Fibroblast of peridontal ligament (primary cell): Measurements from ENCODE around the gene MTCL1.
"Not testable (repeated sequence)": the region's sequence is repeated elsewhere in the genome, so short reads cannot be mapped to it uniquely, and the experiment has no call there.

Source experiments
- DNase-seq: peaks from one replicate; pipeline ENCODE4 v3.0.0-alpha.2; 2010; ENCODE audit errors: extremely low read depth

MTCL1 gene

DNA sequence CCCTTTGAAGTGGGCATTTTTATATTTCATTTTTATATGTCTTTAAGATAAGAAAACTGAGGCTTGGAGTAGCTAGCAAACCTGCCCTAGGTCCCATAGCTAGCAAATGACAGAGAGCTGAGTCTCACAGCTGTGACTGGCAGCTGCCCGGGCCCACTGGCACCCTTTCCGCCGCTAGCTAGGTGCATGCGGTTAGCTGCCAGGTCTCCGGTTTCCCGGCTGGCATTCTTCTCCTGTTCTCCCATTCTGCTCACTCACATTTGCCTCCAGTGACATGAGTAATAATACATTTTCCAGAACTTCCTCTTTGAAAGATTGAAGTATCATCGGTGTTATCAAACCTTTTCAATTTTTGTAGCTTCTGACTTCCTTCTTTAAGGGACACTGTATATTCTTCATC lies 38.7 kb downstream of the MTCL1 start:
- no peak for DNase-seq

DNA sequence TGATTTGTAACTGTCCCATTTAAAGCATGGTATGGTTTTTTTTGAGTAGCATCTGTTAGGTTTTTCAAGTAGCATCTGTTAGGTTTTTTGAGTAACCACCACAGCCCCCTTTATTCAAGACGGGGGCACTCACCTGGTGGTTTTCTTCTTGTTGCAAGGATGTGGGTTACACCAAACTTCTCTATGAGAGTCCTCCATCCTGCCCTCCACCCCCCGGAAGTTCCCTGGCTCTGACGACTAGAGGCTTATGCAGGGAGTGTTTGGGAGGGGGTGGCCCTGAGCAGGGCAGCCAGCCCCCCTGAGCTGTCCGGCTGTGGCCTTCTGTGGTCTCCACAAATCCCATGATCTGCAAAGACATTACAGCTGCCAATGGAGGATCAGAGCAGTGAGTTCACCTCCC lies 39.3 kb downstream of the MTCL1 start:
- no peak for DNase-seq

DNA sequence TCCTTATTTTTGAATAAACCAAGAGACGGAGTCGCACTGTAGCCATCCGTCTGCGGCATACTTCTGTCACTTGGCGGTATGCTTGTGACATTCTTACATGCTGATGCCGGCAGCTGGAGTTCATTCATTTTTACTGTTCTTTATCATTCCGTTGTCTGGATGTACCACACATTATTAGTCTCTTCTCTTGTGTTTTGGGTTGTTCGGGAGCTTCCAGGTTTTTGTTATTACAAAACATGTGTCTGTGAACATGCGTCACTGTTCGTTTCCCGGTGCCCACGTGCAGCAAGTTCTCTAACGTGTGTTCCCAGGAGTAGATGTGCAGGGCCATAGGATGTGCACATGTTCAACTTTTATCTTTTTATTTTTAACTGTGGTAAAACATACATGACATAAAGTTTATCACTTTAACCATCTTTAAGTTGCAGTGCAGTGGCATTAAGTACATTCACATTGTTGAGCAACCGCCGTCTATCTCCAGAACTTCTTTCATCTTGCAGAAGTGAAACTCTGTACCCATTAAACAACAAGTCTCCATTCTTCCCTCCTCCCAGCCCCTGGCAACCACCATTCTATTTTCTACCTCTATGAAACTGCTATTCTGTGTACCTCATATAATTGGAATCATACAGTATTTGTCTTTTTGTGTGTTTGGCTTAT lies 40.1 kb downstream of the MTCL1 start:
- DNase-seq, result no peak

DNA sequence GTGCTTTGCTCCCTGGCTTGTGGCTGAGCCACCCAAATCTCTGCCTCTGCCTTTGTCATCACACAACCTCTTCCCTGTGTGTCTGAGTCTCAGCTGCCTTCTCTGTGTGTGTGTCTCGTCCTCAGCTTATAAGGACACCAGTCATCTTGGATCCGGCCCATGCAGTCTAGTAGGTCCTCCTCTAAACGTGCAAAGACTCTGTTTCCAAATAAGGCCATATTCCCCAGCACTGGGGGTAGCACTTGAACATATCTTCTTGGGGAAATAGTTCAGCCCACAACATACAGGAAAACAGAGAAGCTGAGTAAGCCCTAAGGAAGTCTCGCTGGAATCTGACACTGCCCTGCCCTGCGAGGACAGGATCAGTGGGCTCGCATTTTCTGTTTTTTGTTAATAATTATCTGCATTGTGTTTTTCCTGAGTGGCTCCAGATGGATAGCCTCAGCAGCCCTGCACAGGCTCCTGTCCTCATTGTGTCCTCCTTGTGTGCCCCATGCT lies 42.1 kb downstream of the MTCL1 start:
- DNase-seq, result peak; percentile 80

DNA sequence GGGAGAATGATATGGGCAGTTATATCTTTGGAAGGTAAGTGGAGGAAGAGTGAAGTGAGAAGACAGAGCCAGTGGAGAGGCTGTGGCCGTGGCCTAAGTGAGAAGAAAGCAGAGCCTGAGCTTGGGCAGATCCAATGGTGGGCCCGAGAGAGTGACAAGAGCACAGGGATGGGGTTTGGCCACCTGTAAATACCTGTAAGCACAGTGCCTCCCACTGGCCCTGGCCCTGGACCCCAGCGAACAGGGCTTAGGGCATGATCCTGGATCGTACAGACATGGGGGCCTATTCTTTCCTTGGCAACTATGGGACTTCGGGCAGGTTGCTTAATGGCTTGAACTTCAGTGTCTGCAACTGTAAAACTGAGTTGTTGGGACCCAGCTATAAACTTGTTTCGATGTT lies 44.1 kb downstream of the MTCL1 start:
- DNase-seq, result no peak

DNA sequence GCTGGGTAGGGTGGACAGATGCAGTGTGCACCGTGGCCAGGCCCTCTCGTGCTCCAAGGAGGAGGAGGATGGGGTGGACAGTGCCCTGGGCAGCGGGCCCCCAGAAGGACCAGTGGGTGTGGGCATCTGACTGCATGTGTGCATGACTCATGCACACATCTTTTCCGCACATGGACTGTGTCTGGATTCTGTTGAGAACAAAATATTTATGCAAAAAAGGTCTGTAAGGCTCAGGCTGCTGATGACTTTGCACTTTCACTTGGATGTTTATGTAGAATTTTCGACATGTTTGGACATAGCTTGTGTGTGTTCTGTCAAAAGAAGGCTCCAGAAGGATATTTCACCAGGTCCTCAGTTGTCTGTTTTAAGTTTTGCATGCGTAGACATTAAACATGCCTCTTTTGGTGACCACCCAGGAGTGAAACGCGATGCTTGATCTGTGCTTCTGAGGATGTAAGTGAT lies 45.6 kb downstream of the MTCL1 start:
- DNase-seq, result peak; percentile 89

DNA sequence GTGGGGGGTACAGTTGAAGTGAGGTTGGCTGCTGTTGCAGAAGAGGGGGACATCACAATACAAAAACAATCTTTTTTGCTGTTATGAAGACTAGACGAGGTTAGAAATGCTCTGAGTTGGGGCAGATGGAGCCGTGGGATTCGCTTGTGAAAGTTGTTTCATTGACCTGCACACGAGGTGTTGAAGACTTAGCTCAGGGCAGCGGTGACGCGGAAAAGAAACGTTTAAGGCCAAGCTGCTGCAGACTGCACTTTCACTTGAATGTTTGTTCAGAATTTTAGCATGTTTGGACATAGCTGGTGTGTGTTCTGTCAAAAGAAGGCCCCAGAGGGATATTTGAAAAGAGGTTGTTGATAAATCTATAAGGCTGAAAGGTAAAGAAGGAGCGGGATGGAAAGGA lies 46.3 kb downstream of the MTCL1 start:
- DNase-seq, result no peak

DNA sequence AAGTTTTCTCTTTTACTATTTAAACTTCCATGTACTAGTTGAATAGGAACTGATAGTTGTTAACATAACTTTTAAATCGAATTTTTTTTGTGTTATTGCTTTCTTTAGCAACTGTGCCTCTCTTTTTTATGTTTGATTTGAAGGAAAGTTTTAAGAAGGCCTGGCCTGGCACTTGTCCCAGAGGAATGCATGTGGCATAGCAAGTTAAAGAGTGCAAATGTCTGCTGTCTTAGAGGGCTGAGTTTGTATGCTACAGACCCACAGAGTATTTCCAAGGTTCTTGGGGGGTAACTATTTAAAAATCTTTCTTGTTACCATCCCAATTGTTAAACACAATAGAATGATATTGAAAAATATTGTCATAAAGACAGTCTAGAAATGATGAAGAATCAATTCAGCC lies 47.0 kb downstream of the MTCL1 start:
- peak; percentile 67 for DNase-seq

DNA sequence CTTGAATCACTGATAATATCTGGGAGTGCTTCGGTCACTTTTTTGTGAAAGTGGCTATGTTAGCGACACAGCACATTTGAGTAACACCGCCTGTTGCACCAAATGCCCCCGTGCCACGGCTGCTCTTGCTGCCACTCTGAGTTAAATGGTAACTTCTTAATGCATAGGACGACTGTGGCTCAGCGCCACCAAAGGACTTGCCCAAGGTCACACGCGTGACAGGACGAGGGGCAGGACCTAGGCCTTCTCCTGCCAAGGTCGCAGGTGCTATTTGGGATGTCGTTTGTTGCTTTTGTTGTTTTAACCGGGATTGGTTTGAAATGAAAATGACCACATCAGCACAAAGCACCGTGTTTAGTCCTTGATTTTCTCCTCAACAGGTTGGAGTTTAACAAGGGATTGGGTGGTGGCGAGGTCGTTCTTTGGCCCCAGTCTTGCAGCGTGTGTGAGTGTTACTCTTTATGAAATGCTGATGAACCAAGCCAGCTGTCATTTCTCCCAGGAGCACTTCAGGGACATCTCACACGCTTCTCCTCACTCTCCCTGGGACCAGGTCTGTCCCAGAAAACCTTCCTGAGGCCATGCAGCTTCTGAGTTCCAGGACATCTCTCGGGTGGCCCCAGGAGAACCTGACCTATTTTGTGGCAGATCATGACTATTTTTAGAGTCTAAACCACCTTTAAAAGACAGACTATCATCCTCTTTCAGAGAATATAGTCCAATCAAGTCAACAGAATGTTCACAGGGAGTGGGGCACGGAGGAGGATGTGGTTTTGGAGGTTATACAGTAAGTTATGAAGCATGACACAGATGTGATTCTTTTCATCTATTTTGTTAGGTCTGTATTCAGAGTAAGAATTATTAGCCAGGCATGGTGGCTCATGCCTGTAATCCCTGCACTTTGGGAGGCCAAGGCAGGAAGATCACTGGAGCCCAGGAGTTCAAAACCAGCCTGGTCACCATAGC lies 49.9 kb downstream of the MTCL1 start:
- peak; percentile 18 for DNase-seq

DNA sequence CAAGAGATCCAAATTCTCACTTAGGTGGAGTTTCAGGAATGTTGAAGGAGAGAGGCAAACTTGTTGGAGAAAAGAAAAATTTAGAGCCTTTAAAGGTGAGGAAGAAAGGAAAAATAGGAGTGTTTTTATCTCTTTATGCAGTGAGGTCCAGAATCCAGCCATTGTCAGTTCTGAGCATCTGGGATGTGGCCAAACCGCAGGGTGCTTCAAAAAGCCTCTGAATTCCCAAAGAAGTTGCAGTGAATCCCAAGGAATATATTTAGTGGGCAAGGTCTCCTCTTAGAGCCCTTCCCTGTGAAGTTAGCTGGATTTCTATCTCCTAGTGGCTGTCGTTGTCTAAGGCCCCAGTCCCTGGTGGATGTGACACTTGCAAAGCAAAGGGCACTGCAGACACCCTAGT lies 51.2 kb downstream of the MTCL1 start:
- no peak for DNase-seq

DNA sequence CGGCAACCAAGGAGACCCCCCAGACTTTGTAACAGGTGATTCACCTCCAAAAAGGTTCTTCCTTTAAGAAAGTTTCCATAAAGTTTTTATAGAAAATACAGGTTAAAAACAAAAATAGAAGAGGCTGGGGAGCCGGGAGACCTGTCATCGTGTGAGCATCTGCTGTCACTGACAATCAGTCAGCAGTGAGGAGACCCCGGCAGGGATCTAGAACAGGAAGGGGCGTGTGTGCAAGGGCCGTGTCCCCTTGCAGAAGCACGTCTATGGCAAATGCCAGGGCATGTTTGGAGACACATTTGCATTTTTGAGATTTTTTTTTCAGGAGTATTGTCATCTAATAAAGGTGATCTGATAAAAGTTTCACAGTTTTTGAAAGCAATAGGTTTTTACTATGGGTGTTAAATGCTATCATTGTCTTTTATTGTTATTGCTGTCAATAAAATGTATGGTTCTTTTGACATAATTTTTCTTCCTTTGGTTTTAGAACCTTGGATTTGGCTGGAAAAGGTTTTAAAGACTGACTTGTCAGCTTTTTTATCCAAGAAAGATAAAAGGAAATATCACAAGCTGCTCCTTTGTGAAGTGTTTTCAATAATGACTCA lies 52.1 kb downstream of the MTCL1 start:
- no peak for DNase-seq

DNA sequence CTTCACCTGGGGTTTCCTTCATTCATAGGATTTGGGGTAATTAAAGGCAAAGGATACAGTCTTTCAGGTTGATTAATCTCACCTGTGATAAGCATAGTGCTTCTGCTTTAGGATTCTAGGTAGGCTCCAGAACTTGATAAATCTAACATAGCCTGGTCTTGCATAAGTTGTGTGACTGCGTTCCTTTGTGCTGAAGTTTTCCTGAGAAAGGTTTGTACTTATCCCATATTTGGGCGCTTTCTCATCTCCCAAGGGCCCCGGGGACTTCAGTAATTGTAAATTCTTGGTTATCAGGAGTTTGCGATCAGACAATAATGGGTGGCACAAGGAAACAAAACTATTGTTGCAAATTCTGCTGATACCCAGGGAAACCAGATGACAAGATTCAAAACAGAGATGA lies 53.1 kb downstream of the MTCL1 start:
- DNase-seq, result no peak

DNA sequence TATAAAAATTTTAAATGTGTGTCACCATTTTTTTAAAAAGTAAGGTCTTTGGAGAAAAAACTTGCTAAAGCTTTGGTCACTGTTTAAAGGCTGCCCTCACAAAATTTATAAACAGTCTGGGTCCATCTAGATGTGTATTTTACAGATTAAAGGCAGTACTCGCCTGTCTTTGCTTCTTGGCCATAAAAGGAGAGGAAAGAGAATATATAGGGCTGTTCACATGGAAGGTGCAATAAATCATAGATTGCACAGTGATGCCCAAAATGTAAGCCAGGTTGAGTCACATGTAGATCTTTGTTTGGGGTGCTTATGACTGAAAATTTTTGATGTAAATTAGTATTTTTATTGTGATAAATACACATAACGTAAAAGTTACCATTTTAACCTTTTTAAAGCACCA lies 55.6 kb downstream of the MTCL1 start:
- no peak for DNase-seq

DNA sequence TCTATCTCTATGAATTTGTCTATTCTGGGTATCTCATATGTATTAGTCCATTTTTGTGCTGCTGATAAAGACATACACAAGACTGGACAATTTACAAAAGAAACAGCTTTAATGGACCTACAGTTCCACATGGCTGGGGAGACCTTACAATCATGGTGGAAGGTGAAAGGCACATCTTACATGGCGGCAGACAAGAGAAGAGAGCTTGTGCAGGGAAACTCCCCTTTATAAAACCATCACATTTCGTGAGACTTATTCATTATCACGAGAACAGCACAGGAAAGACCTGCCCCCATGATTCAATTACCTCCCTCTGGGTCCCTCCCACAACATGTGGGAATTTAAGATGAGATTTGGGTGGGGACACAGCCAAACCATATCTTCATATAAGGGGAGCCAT lies 56.2 kb downstream of the MTCL1 start:
- not testable (repeated sequence) for DNase-seq

DNA sequence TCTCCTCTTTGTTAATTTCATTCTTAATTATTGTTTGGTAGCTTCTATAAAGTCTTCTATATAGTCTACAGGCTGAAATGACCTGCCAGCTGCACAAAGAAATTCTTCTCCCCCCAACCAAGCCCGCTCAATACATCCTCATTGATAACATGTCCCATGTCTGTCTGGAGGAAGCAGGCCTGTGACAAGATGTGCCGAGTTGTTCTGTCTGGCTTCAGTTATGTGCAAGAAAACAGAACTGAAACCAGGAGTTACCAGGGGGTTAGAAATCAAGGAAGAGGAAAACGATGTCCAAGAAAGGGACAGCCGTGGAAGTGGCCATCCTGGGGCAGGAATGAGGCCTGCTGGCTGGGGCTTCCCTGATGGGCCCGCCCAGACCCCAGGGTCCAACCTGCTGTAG lies 57.6 kb downstream of the MTCL1 start:
- DNase-seq, result no peak

DNA sequence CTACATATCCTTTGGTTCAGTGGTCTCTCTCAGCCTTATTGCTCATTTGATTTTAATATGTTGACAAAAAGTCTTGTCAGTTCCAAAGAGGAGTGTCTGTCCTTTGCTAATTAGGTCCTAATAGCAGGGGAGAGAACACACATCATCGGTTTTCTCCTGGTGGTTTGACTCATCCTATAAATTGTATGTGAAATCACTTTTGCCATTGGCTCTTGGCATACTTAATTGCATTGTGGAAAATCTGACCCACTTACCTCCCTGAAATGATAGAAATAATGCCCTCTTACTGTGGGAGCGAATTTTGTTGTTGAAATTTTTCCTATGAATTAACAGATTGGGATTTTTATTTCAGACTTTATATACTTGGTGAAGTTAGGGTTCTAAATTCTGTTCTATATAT lies 58.3 kb downstream of the MTCL1 start:
- no peak for DNase-seq

DNA sequence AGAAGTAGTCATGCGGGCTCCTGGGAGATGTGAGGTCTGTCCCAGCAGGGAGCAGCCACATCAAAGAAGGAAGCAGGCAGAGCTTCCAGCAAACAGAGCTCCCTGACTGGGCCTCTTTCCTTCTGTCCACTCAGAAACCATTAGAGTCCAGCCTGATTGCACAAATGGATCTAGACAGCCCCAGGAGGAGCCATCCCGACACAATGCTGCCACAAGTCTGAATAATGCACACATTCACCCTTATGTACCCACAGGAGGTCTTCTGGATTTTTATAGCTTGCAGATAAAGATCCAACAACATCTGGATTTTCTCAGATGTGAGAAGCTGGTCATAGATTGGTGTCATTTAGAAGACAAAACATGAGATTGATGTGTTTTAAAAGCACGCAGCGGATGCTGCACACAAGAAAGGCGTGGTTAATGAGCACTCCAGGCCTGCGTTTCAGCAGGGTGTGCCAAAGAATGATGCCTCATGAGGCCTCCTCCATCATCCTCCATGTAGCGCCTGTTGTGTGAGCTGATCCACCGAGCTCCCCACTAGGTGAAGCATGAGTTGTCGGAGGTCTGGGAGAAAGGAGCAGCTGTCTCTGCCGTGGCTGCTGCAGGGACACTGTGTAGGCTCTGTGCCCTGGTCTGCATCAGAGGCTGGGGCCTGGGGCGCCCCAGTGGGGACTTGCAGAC lies 60.6 kb downstream of the MTCL1 start:
- DNase-seq, result no peak

DNA sequence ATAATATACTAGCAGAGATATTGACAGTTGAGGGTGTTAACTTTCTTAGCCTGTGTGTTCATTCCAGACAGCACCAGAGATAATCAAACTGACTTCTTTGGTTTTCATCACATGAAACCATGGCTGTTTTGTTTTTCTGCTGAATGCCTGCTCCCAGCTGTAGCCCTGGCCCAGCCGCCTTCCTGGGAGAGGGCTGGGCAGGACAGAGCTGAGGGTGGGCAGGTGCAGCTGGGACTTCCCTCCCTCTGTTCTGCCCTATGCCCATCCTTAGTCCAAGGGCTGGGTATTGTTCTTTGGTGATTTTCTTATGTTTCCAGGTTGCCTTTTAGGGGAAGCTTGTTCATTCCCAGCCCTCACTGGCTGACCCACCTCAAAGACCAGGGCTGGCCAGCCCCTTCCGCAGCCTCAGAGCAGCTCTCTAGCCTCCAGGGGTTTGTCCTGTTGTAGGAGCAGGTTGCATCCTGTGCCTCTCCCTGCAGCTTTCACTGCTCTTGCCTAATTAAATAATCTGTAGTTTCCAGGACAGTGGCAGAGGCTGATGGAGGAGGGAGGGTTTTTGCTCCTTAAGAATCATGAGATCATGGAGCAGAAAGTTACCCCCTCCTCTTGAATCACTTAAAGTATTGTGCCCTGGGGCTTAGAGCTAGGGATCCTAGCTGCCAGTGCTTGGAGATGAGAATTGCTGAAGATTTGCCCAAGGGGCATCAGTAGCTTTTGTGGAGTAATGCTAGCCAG lies 61.4 kb downstream of the MTCL1 start:
- DNase-seq, result no peak

DNA sequence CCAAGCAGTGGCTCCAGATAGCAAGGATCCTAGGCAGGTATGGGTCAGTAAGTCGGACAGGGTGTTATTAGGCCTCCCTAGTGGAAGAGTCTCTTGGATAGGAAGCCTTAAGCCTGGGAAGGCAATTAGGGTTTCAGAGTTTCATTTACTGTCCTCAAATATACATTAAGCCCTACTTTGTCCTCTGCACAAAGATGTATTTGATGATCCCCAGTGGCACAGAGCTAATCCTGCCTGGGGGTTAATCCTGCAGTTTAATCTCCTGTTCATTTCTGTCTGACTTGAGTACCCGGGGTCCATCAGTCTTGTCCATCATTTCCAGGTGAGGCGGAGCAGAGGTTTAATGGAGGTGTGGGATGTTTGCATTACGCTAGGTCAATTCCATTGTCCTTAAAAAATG lies 62.0 kb downstream of the MTCL1 start:
- DNase-seq, result no peak

DNA sequence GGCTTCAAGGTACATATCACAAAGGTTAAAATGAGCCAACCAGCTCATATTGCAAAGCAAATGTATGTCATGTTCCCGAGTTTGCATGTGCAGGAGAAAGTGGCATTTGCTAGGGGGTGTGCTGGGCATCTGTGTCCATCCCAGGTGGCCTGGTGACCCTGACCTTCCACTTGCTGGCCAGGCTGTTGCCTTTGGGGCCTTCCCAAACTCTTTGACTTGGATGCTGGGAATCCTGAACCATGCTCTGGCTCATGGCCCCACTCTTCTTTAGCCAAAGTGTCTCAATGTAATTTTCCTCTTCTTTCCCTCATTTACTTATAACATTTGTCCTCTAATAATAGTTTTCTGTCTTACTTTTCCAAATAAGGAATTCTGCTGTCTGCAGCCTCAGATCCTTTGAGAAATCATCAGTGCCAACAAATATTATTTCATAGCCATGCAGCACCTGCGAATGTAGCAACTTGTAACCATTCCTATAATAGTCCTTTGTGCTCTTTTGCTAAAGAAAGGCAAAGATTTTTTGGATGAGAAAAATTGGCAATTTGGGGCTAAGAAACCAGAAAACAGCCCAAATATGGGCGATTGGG lies 64.2 kb downstream of the MTCL1 start:
- no peak for DNase-seq

DNA sequence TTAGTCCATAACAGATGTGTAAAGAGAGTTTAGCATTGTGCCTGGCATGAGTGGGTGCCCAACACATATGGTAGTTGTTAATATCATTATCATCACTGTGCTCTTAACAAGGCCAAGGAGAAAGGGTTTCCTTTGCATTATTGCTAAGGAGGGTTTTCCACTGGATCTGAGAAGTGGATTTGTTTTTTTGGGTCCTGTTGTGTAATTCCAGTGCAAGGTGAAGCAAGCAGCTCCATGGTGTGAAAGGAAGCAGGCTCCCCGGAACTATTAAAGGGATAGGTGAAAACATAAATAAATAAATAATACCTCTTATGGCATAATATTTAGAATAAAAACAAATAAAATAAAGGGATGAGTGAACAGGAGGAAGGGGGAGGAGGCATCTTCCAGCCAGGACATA lies 65.3 kb downstream of the MTCL1 start:
- DNase-seq, result no peak
